Spleen (tissue), 11 donors: Measurements from ENCODE around the gene ZBTB17. TPM values are rescaled to one million over a fixed set of nuclear protein-coding genes. Genes with fewer than 3 reads are reported as not detected.

Experiments
- DNase-seq: peaks from one replicate; pipeline ENCODE4 v3.0.0-alpha.2; 2020
- H3K27ac ChIP-seq, 8 donors: fragments of 200-600 bp; sonication (generic) in 7 of 8; 1 replicate in 4 of 8; 2 replicates in 4 of 8; pipeline versions ENCODE4 v1.5.0 to v1.8.0; 2016 to 2021; ENCODE audit warnings: inconsistent platforms in 4 of 8, mild to moderate bottlenecking in 4 of 8, moderate library complexity in 1 of 8
- H3K27me3 ChIP-seq, 7 donors: fragments of 200-600 bp; sonication (generic) in 6 of 7; replicated peaks in 1 of 7; 1 replicate in 4 of 7; 2 replicates in 3 of 7; pipeline versions ENCODE4 v1.5.0 to v1.8.0; 2016 to 2021; ENCODE audit warnings: inconsistent platforms in 3 of 7, mild to moderate bottlenecking in 1 of 7
- H3K36me3 ChIP-seq, 6 donors: fragments of 200-600 bp; sonication (generic) in 5 of 6; 1 replicate in 4 of 6; 2 replicates in 2 of 6; pipeline versions ENCODE4 v1.5.0 to v1.8.0; 2016 to 2021; ENCODE audit warnings: inconsistent platforms in 2 of 6
- H3K4me1 ChIP-seq, 6 donors: fragments of 200-600 bp; sonication (generic) in 5 of 6; 1 replicate in 3 of 6; 2 replicates in 3 of 6; pipeline versions ENCODE4 v1.5.0 to v1.8.0; 2016 to 2021; ENCODE audit warnings: inconsistent platforms in 3 of 6
- H3K4me3 ChIP-seq, 8 donors: fragments of 200-600 bp; sonication (generic) in 7 of 8; 1 replicate in 4 of 8; 2 replicates in 4 of 8; pipeline versions ENCODE4 v1.5.0 to v1.8.0; 2016 to 2021; ENCODE audit warnings: inconsistent platforms in 4 of 8, mild to moderate bottlenecking in 4 of 8, moderate library complexity in 2 of 8
- H3K9me3 ChIP-seq, 8 donors: fragments of 200-600 bp; sonication (generic) in 7 of 8; 1 replicate in 4 of 8; 2 replicates in 4 of 8; pipeline versions ENCODE4 v1.5.0 to v1.8.0; 2016 to 2021; ENCODE audit warnings: inconsistent platforms in 4 of 8
- POLR2A ChIP-seq, 3 donors: fragments of 450-650 bp; IDR thresholded peaks; one replicate each; pipeline ENCODE4 v1.5.1; 2017; ENCODE audit warnings: antibody characterized with exemption in 3 of 3, mild to moderate bottlenecking in 1 of 3
- POLR2AphosphoS5 ChIP-seq, 3 donors: sonication (generic); formaldehyde crosslinking; IDR thresholded peaks; one replicate each; pipeline ENCODE4 v1.5.1; 2017; ENCODE audit warnings: antibody characterized with exemption in 3 of 3
- WGBS, 5 donors: extraction: QIAGEN DNeasy Blood & Tissue Kit in 3 of 5; methylation state at CpG; one replicate each; pipeline versions ENCODE4 v1.1.5 to v1.1.7; 2013 to 2018; 5-methylcytosine and 5-hydroxymethylcytosine counted together
- intact Hi-C: fragments of 100-400 bp; cut with DNase I; formaldehyde crosslinking; loops from one replicate; pipeline ENCODE4 v1.15.0; 2023; ENCODE audit warnings: low total_unique reads
- polyA plus RNA-seq, 3 donors: library from polyadenylated mRNA; stranded (reverse); fragments of 200-250 nt; gene quantifications; one replicate each; pipeline ENCODE4 v1.2.1, GENCODE V29; 2013
- total RNA-seq, 7 donors: library from RNA; depleted of rRNA in 3 of 7; stranded (reverse); fragments of >200 nt in 3 of 7; fragmentation: NEBNext Ultra II Directional in 4 of 7; extraction: Animal tissue kit (Norgen Biotek cat#: 25700) in 4 of 7; gene quantifications; one replicate each; pipeline versions ENCODE4 v1.1.0 to v1.2.1, GENCODE V29; 2016 to 2021
- TF ChIP-seq, protein P1 (sequence below), 11 experiments: fragments of 200-600 bp in 7 of 11; fragments of 450-650 bp in 4 of 11; sonication (generic) in 4 of 11; IDR thresholded peaks in 8 of 11; conservative IDR thresholded peaks in 3 of 11; 1 replicate in 7 of 11; 2 replicates in 4 of 11; pipeline versions ENCODE4 v1.4.0 to v1.8.0; 2016 to 2021; ENCODE audit warnings: antibody characterized with exemption in 11 of 11, inconsistent platforms in 4 of 11, mild to moderate bottlenecking in 1 of 11
- donor health status: healthy with polysubstance abuse.
- donor health status: DM: no; HTN: no; CAD: no; lungs with moderate emphysema.
- donor health status: DM: no; HTN: no; CAD: no.
- donor health status: Bipolar disorder and iron deficiency.
- donor health status: healthy.
- donor health status: DM: no; HTN: no; CAD: no.
- donor health status: DM: yes; HTN: yes; CAD: no.

The ZBTB17 gene
- total and polyA plus RNA-seq, 10 donors: 36.8 to 139 (median 53.4) TPM

DNA sequence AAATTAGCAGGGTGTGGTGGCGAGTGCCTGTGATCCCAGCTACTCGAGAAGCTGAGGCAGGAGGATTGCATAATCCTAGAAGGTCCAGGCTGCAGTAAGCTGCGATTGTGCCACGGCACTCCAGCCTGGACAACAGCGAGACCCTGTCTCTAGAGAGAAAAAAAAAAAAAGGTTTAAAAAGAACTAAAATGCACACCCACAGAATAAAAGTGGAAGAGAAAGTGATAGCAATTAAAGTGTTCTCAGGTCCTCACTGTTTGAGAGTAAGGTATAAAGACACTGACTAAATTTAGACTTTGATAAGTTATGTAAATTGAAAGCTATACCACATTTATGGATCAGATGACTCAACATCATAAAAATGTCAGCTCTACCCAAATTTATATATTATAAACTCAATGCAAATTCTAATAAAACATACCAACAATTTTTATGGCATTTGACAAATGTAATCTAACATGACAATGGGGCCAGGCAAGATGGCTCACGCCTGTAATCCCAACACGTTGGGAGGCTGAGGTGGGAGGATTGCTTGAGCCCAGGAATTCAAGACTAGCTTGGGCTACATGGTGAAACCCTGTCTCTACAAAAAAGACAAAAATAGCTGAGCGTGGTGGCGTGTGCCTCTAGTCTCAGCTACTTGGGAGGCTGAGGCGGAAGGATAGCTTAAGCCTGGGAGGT lies 11.8 kb downstream of the ZBTB17 start:
- intact Hi-C loops: no loop called here
- DNase-seq: no peak
- H3K4me3 ChIP-seq: peak overlapping the region in 1 of 8 donors; percentile 38
- H3K27me3 ChIP-seq: no peaks in the 10 kb centered on the region
- 60 to 72% (median 63%) methylated on average over 10 of the region's 10 CpGs for WGBS, 5 donors
- H3K9me3 ChIP-seq: no peaks in the 10 kb centered on the region
- TF ChIP-seq, protein P1, sequence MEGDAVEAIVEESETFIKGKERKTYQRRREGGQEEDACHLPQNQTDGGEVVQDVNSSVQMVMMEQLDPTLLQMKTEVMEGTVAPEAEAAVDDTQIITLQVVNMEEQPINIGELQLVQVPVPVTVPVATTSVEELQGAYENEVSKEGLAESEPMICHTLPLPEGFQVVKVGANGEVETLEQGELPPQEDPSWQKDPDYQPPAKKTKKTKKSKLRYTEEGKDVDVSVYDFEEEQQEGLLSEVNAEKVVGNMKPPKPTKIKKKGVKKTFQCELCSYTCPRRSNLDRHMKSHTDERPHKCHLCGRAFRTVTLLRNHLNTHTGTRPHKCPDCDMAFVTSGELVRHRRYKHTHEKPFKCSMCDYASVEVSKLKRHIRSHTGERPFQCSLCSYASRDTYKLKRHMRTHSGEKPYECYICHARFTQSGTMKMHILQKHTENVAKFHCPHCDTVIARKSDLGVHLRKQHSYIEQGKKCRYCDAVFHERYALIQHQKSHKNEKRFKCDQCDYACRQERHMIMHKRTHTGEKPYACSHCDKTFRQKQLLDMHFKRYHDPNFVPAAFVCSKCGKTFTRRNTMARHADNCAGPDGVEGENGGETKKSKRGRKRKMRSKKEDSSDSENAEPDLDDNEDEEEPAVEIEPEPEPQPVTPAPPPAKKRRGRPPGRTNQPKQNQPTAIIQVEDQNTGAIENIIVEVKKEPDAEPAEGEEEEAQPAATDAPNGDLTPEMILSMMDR (IDR thresholded peaks at IDR 0.05 in 8 of 11, conservative IDR thresholded peaks at IDR 0.05 in 3 of 11): no peak
- TF ChIP-seq POLR2A (IDR thresholded peaks at IDR 0.05): no peak
- TF ChIP-seq POLR2AphosphoS5 (IDR thresholded peaks at IDR 0.05): no peak
- H3K27ac ChIP-seq: peak overlapping the region; percentile 35 to 84 (median 76)
- H3K4me1 ChIP-seq: peaks cover 53 to 97% (median 84%) of the 10 kb centered on the region in 6 donors
- H3K36me3 ChIP-seq: peaks cover 0 to 23% (median 8%) of the 10 kb centered on the region in 6 donors

DNA sequence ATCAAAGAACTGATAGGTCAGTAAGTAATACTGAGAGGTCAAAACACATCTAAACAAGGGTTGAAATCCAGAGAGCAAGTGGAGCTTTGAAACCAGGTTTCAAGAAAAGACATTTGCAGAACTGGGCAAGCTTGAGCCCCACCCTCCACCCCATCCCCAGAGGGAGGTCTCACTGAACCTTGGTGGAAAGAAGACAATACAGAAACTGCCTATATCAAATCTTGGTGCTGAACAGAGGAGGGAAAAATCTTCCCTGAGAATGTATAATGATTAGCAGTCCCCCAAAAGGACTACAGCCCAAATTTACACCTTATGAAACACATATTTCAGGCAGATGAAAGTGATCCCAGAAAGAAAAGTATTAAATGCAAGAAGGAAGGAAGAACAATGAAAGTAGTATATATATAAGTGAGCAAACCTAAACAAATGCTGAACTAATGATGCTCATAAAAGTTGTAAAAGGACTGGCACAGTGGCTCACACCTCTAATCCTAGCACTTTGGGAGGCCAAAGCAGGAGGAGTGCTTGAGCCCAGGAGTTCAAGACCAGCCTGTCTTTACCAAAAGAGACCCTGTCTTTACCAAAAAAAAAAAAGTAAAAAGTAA lies 12.4 kb downstream of the ZBTB17 start:
- H3K4me3 ChIP-seq: peak overlapping the region in 1 of 8 donors; percentile 38
- TF ChIP-seq POLR2AphosphoS5 (IDR thresholded peaks at IDR 0.05) (no peak), POLR2A (IDR thresholded peaks at IDR 0.05) (no peak)
- TF ChIP-seq, protein P1 (IDR thresholded peaks at IDR 0.05 in 8 of 11, conservative IDR thresholded peaks at IDR 0.05 in 3 of 11): no peak
- H3K27me3 ChIP-seq: no peaks in the 10 kb centered on the region
- intact Hi-C loops: no loop called here
- H3K36me3 ChIP-seq: peaks cover 0 to 16% (median 2%) of the 10 kb centered on the region in 6 donors
- DNase-seq: no peak
- no peaks in the 10 kb centered on the region for H3K9me3 ChIP-seq
- H3K27ac ChIP-seq: peak overlapping the region; percentile 27 to 84 (median 76)
- H3K4me1 ChIP-seq: peaks cover 57 to 99% (median 90%) of the 10 kb centered on the region in 6 donors

DNA sequence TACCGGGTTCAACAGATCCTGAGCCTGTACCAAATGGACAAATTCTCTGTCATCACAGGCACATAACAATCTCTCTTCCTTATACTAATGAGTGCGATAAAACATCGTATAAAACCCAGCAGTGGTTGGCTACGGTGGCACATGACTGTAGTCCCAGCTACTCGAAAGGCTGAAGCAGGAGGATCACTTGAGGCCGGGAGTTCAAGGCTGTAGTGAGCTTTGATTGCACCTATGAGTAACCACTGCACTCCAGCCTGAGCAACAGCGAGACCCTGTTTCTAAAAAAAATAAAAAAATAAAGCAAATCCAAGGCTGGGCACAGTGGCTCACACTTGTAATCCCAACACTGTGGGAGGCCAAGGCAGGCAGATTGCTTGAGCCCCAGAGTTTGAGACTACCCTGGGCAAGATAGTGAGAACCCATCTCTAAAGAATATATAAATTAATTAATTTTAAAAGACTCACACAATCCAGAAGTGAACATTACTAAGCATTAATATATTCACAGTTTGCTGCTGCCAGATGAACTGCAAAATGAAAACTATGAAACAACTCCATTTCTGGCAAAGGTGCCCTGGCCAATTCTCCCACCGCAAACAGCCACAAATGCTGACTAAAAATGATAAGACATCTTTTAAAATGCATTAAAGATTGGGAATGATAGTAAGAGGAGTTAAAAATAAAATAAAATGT lies 13.1 kb downstream of the ZBTB17 start:
- DNase-seq: no peak
- WGBS, 5 donors: 77 to 86% (median 83%) methylated on average over 8 of the region's 8 CpGs
- Histone ChIP-seq H3K4me1 (peaks cover 58 to 99% (median 90%) of the 10 kb centered on the region in 6 donors), H3K27me3 (no peaks in the 10 kb centered on the region), H3K4me3 (no peak overlapping the region), H3K27ac (peak overlapping the region in 7 of 8 donors; percentile 26 to 84 (median 73)), H3K9me3 (no peaks in the 10 kb centered on the region), H3K36me3 (peaks cover 0 to 11% (median 0%) of the 10 kb centered on the region in 6 donors)
- TF ChIP-seq POLR2AphosphoS5 (IDR thresholded peaks at IDR 0.05): no peak
- TF ChIP-seq POLR2A (IDR thresholded peaks at IDR 0.05): no peak
- intact Hi-C loops: no loop called here

DNA sequence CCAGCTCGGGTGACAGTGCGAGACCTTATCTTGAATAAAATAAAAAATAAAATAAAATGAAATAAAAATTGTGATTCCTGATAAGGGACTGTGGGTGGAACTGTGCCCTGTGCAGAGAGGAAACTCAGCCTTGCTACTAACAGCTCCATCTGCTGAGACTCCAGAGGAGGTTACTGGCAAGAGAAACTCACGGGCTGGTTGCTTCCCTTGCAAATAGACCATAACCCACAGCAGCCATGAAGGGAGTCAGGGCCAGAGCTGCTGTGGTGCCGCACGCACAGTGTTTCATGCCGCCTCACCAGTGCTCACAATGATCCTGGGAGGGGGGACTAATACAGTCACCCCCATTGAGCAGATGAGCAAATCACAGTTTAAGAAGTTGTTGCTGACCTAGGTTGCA lies 13.7 kb downstream of the ZBTB17 start:
- TF ChIP-seq POLR2A (IDR thresholded peaks at IDR 0.05) (no peak), POLR2AphosphoS5 (IDR thresholded peaks at IDR 0.05) (peak in 1 of 3 donors; percentile 56)
- TF ChIP-seq, protein P1 (IDR thresholded peaks at IDR 0.05 in 8 of 11, conservative IDR thresholded peaks at IDR 0.05 in 3 of 11): no peak
- Histone ChIP-seq H3K9me3 (no peaks in the 10 kb centered on the region), H3K36me3 (peaks cover 0 to 16% (median 0%) of the 10 kb centered on the region in 6 donors), H3K4me3 (no peak overlapping the region), H3K4me1 (peaks cover 54 to 99% (median 90%) of the 10 kb centered on the region in 6 donors), H3K27ac (peak overlapping the region in 7 of 8 donors; percentile 26 to 84 (median 73)), H3K27me3 (no peaks in the 10 kb centered on the region)
- no peak for DNase-seq
- WGBS, 5 donors: 60 to 79% (median 68%) methylated on average over 6 of the region's 6 CpGs
- intact Hi-C loops: no loop called here
